ENCODE data around the gene CPSF3.

DNA sequence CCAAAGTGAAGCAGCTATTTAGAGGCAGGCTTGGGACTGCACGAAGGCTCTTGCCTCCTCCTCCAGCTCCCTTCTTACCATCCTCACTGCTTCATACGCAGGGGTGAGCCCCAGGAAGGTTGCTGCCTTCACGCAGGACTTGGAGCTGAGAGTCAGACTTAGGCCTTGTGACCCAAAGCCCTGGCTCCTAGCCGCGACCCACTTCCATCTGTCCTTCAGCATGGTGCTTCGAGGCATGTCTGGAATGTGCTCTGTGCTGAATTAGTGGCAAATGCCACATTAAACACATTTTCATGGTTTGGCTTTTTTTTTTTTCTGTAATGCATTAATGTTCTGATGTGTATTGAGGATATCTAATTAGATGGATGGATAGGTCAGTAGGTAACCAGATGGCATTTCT is 37.6 kb upstream of the CPSF3 start:
- TF ChIP-seq EZH2phosphoT487 (IDR thresholded peaks at IDR 0.05; ENCODE audit: insufficient read depth, low read depth) (no peak), EZH2 (IDR thresholded peaks at IDR 0.05; ENCODE audit: insufficient read depth, poor library complexity, severe bottlenecking) (no peak)

Measured in GM23248 (cell line).